HG03103 (cell line): Measurements from ENCODE around the gene NMT1.

ENCODE experiments used
- ATAC-seq: cut with Tn5 transposase; IDR thresholded peaks from one replicate; pipeline ENCODE4 v1.9.1; 2021; ENCODE audit warnings: low read depth; ENCODE audit not compliant: unreplicated experiment

Gene NMT1

GRCh38 chr17:45073414-45074070 is 12.4 kb downstream of the NMT1 start:
- ATAC-seq, result no peak

GRCh38 chr17:45077643-45078042 is 16.5 kb downstream of the NMT1 start:
- ATAC-seq, result no peak

DNA sequence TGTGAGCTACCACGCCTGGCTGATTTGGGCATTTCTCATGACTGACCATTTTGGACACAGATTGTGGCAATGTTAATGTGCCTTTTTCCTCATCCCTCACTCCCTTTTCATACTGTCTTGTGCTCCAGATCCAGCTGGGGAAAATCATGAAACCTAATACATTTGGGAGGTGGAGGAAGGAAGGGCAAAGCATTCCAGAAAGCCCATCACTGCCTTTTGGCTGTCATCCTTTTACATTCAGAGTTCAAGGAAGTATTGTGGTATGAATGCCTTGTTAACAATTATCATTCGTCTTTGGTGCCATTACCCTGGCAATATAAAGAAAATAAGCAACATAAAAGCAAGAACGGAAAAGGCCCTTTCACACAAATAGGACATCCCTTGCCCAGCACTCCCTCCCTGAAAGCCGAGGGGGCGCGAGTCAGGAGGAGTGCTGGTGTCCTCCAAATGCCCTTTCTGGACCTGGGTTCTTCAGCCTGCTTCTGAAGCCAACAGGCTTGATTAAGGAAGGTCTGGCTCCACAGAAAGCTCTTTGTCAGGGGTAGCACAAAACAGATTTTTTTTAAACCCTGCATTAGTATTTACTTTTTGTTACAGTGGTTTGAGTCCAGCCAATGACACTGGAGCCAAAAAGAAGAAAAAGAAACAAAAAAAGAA is 20.1 kb downstream of the NMT1 start:
- ATAC-seq, result no peak

- ATAC-seq, result no peak
Observed at GRCh38 chr17:45086391-45086790, 25.3 kb downstream of the NMT1 start.

DNA sequence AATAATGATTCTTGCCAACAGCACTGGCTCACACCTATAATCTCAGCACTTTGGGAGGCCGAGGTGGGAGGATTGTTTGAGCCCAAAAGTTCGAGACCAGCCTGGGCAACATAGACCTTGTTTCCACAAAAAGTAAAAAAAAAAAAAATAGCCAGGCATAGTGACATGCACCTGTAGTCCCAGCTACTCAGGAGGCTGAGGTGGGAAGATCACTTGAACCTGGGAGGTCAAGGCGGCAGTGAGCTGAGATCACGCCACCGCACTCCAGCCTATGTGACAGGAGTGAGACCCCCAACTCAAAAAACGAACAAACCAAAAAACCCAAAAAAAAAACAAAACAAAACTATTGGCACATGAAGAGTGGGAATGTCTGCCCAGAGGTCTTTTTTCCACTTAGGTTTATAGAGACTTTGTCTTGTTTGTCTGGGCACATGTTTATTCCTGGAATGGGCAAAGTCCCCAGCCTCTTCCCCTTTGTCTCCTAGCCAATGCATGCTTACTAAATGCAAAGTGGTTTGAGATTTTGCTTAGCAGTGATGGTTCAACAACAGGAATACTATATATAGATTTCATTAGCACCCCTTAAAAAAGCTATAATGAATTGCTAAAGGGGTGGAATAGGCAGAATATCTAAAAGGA is 25.9 kb downstream of the NMT1 start:
- ATAC-seq, result no peak

- ATAC-seq, result no peak
Observed at GRCh38 chr17:45087504-45087975, 26.4 kb downstream of the NMT1 start.

- no peak for ATAC-seq
Observed at GRCh38 chr17:45087978-45088377, 26.9 kb downstream of the NMT1 start.

DNA sequence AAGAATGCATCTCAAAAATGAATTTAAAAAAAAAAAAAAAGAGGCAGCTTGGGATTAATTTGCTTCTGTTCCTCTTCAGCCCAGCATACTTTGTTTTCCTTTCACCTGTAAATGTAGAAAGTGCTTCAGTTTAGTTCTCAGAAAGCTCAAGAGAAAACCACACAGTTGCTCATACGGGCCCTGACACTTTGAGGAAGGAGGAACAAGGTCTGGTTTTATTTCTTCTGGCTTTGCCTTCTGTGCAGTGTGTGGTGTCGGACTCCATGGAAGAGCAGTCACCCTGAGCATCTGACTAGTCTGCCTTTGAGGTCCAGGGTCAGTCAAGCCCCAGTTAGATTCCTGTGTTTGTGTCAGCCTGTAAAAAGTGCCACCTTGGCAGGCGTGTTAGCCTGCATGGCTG is 27.6 kb downstream of the NMT1 start:
- ATAC-seq, result no peak

GRCh38 chr17:45090711-45091110 is 29.6 kb downstream of the NMT1 start:
- ATAC-seq, result no peak

DNA sequence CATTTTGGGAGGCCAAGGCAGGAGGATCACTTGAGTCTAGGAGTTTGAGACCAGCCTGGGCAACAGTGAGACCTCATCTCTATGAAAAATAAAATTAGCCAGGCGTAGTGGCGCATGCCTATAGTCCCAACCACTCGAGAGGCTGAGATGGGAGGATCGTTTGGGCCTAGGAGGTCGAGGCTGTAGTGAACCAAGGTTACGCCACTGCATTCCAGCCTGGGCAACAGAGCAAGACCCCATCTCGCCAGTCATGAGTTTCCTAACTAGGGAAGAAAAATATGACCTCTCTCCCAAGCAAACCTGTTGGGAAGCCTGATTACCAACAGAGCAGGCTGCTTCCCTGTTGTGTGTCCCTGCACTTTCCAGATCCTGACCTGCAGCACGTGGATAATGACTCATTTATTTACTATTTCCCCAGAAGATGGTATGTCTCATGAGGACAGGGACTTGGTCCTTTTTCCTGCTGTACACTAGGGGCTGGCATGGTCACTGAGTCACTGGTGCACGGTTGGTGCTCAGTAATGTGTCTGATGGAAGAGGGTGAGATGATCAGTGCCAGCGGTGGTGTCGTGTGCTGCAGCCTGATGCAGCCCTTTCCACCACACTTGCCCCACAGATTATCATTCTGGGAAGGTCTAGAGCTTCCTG is 30.8 kb downstream of the NMT1 start:
- no peak for ATAC-seq

DNA sequence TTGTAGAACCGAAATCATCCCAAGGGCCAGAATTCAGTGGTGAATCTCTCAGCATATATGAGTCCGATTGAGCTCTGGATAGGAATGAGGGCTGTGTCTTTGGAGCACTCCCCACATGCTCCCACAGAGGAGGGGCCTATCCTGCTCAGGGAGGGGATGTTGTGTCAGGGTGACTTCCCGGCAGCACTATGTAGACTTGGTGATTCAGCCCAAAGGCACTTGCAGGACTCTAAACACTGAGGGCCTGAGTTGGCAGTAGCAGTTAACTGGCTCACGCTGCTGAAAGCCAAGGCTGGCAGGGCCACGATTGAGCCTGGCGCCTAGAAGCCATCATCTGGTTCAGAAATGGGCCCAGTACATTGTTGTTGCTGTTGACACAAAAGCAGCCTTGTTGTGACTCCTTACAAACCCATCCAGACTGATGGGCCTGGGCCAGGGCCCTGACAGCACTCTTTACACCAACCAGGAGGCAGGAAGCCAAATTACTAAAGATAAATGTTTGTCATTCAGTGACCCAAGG is 31.9 kb downstream of the NMT1 start:
- ATAC-seq, result no peak

- ATAC-seq, result no peak
Observed at GRCh38 chr17:45093444-45094110, 32.5 kb downstream of the NMT1 start.

GRCh38 chr17:45096141-45096540 is 35.0 kb downstream of the NMT1 start:
- ATAC-seq, result no peak

GRCh38 chr17:45096926-45097325 is 35.8 kb downstream of the NMT1 start:
- no peak for ATAC-seq

DNA sequence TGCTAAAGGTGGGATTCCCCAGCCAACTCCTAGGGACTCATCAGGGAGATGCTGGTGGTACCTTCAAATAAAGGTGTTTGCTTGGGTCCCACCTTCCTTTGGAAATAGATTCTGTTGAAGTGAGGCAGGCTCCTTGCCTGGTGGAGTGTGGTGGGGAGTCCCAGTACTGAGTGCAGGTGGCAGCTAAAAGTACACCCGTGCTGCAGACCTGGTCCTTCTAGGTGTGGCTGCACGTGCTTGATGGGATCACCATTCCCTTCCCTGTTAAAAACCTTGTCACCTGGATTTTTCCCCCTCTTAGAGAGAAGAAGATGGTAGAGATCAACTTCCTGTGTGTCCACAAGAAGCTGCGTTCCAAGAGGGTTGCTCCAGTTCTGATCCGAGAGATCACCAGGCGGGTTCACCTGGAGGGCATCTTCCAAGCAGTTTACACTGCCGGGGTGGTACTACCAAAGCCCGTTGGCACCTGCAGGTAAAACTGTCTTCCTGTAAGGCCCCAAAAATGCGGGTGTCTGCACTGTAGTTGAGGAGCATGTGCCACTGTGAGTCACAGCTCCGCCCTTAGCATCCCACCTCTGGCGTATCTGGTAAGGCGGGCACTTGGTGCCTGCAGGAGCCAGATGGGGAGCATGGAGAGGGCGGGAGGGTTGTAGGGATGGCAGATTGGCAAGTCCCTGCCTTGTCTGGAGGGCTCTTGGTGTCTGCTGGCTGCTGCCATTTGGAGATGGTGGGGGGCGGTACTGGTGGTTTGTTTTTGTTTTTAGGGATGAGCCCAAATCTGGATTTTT is 37.2 kb downstream of the NMT1 start:
- ATAC-seq, result no peak

- ATAC-seq, result no peak
Observed at GRCh38 chr17:45098869-45099616, 37.9 kb downstream of the NMT1 start.

- no peak for ATAC-seq
Observed at GRCh38 chr17:45101546-45101882, 40.4 kb downstream of the NMT1 start.

- ATAC-seq, result no peak
Observed at GRCh38 chr17:45101883-45102811, 41.0 kb downstream of the NMT1 start.
